Uterus (tissue), 2 donors: ENCODE measurements around the gene FAM25G.
"Not testable (repeated sequence)": the region's sequence is repeated elsewhere in the genome, so short reads cannot be mapped to it uniquely, and the experiment has no call there.

ENCODE experiments used
- POLR2A ChIP-seq, 2 donors: fragments of 450-650 bp; IDR thresholded peaks; one replicate each; pipeline ENCODE4 v1.6.1; 2016; ENCODE audit warnings: antibody characterized with exemption in 2 of 2, mild to moderate bottlenecking in 1 of 2, moderate library complexity in 1 of 2
- TF ChIP-seq, protein P1 (sequence below), 4 experiments: fragments of 200-600 bp in 2 of 4; fragments of 450-650 bp in 2 of 4; sonication (generic) in 2 of 4; IDR thresholded peaks; one replicate each; pipeline ENCODE4 v1.5.1; 2016 to 2019; ENCODE audit warnings: antibody characterized with exemption in 4 of 4, mild to moderate bottlenecking in 2 of 4, moderate library complexity in 1 of 4

DNA sequence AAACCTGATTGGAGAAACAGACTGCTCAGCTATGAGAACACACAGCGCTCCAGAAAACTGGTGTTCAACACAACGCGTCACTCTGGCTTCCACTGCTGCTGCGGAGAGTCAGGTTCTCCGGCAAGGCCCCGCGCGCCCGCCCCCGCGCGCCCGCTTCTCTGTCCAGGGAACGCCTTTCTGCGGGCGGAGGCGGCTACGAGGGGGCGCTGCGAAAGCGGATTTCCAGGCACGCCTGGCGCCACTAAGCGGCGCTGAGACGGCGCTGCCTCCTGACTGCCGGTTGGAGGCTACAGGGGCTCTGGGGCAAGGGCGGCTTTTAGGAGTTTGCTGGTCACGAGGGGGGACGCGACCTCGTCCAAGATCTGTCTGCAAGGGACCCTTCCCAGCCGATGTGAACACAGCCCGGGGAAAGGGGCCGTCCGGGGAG, 30.2 kb downstream of the FAM25G start:
- not testable (repeated sequence) for TF ChIP-seq POLR2A (IDR thresholded peaks at IDR 0.05)
- TF ChIP-seq, protein P1, sequence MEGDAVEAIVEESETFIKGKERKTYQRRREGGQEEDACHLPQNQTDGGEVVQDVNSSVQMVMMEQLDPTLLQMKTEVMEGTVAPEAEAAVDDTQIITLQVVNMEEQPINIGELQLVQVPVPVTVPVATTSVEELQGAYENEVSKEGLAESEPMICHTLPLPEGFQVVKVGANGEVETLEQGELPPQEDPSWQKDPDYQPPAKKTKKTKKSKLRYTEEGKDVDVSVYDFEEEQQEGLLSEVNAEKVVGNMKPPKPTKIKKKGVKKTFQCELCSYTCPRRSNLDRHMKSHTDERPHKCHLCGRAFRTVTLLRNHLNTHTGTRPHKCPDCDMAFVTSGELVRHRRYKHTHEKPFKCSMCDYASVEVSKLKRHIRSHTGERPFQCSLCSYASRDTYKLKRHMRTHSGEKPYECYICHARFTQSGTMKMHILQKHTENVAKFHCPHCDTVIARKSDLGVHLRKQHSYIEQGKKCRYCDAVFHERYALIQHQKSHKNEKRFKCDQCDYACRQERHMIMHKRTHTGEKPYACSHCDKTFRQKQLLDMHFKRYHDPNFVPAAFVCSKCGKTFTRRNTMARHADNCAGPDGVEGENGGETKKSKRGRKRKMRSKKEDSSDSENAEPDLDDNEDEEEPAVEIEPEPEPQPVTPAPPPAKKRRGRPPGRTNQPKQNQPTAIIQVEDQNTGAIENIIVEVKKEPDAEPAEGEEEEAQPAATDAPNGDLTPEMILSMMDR (IDR thresholded peaks at IDR 0.05), result peak in 2 of 4 experiments; percentile 15 to 28
